NB4 (cell line): ENCODE data around the gene RARA.

Experiments
- DNase-seq: peaks from one replicate; pipeline ENCODE4 v3.0.0; 2010; ENCODE audit warnings: low read depth
- H3K4me3 ChIP-seq: one replicate; pipeline ENCODE4 v1.5.1; 2011; ENCODE audit warnings: mild to moderate bottlenecking, low read depth, low read length, moderate library complexity
- CTCF ChIP-seq: IDR thresholded peaks from one replicate; pipeline ENCODE4 v1.5.1; 2012; ENCODE audit warnings: low read depth, low read length
- MAX ChIP-seq: IDR thresholded peaks from 2 replicates; pipeline ENCODE4 v1.6.1; 2011; ENCODE audit warnings: low read depth, low read length
- MYC ChIP-seq: IDR thresholded peaks from 2 replicates; pipeline ENCODE4 v1.6.1; 2011; ENCODE audit warnings: low read depth, low read length
- POLR2A ChIP-seq: IDR thresholded peaks from 2 replicates; pipeline ENCODE4 v1.6.1; 2011; ENCODE audit warnings: mild to moderate bottlenecking; ENCODE audit not compliant: insufficient read length; ENCODE audit errors: extremely low read depth

Gene RARA

GRCh38 chr17:40356990-40357881, 48.3 kb downstream of the RARA start:
- TF ChIP-seq CTCF (no peak), MYC (no peak), MAX (no peak), POLR2A (no peak)

GRCh38 chr17:40358323-40359038, 49.5 kb downstream of the RARA start:
- peak overlapping the region; percentile 43 for H3K4me3 ChIP-seq
- TF ChIP-seq POLR2A (no peak), MAX (0 out of 2 replicates have a peak, but pooled peaks have one; percentile 1), MYC (no peak), CTCF (peak; percentile 70)
- peak; percentile 88 for DNase-seq

More at GRCh38 chr17:40356990-40357881, 48.3 kb downstream of the RARA start:
- no peak for DNase-seq
- H3K4me3 ChIP-seq, result no peak overlapping the region

GRCh38 chr17:40360091-40360490, 51.1 kb downstream of the RARA start:
- no peak for TF ChIP-seq MAX
- no peak for TF ChIP-seq CTCF
- TF ChIP-seq POLR2A, result no peak
- TF ChIP-seq MYC, result no peak
- no peak overlapping the region for H3K4me3 ChIP-seq
- no peak for DNase-seq

GRCh38 chr17:40361063-40361924, 52.3 kb downstream of the RARA start:
- DNase-seq, result no peak
- no peak for TF ChIP-seq MYC
- no peak for TF ChIP-seq CTCF
- no peak for TF ChIP-seq MAX
- no peak for TF ChIP-seq POLR2A
- H3K4me3 ChIP-seq, result no peak overlapping the region
